ENCODE data around the gene LRRC72. TPM values are rescaled to one million over a fixed set of nuclear protein-coding genes. Genes with fewer than 3 reads are reported as not detected.

The LRRC72 gene
- total and polyA plus RNA-seq, 9 of the 15 experiments (the other 6 are each of a cell fraction or from before 2014, with no cell fraction given), result 0.10 TPM; not detected in 8

DNA sequence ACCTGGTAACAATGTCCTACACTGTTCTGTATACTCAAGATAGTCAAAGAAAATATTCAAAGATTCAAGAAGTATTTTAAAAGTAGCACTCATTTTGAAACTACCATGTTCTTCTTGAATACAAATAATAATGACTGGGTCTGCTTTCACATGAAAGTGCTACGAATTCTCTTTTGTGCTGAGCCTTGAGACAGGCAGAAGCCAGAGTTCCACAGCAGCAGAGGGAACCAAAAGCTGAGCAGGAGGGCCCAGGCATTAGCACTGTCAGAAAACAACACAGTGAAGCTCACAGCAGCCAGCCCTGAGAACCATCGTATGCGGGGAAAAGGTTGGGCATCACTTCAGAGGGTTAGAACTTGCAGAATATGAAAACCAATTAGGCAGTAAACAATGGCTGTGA is 80.1 kb downstream of the LRRC72 start (continued):
- TF ChIP-seq, protein P1, sequence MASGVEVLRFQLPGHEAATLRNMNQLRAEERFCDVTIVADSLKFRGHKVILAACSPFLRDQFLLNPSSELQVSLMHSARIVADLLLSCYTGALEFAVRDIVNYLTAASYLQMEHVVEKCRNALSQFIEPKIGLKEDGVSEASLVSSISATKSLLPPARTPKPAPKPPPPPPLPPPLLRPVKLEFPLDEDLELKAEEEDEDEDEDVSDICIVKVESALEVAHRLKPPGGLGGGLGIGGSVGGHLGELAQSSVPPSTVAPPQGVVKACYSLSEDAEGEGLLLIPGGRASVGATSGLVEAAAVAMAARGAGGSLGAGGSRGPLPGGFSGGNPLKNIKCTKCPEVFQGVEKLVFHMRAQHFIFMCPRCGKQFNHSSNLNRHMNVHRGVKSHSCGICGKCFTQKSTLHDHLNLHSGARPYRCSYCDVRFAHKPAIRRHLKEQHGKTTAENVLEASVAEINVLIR (CRISPR knock-in tag; IDR thresholded peaks at IDR 0.05), result no peak
- TF ChIP-seq STAT5A (IDR thresholded peaks at IDR 0.05; ENCODE audit: borderline replicate concordance, low read length) (no peak), NEUROD1 (IDR thresholded peaks at IDR 0.05; ENCODE audit: borderline replicate concordance, low read depth, low read length, partially characterized antibody) (no peak), TCFL5 (CRISPR knock-in tag; conservative IDR thresholded peaks at IDR 0.05) (no peak), KLF13 (tag; IDR thresholded peaks at IDR 0.05; ENCODE audit: borderline replicate concordance, low read depth) (no peak)
- TF ChIP-seq, protein P2, sequence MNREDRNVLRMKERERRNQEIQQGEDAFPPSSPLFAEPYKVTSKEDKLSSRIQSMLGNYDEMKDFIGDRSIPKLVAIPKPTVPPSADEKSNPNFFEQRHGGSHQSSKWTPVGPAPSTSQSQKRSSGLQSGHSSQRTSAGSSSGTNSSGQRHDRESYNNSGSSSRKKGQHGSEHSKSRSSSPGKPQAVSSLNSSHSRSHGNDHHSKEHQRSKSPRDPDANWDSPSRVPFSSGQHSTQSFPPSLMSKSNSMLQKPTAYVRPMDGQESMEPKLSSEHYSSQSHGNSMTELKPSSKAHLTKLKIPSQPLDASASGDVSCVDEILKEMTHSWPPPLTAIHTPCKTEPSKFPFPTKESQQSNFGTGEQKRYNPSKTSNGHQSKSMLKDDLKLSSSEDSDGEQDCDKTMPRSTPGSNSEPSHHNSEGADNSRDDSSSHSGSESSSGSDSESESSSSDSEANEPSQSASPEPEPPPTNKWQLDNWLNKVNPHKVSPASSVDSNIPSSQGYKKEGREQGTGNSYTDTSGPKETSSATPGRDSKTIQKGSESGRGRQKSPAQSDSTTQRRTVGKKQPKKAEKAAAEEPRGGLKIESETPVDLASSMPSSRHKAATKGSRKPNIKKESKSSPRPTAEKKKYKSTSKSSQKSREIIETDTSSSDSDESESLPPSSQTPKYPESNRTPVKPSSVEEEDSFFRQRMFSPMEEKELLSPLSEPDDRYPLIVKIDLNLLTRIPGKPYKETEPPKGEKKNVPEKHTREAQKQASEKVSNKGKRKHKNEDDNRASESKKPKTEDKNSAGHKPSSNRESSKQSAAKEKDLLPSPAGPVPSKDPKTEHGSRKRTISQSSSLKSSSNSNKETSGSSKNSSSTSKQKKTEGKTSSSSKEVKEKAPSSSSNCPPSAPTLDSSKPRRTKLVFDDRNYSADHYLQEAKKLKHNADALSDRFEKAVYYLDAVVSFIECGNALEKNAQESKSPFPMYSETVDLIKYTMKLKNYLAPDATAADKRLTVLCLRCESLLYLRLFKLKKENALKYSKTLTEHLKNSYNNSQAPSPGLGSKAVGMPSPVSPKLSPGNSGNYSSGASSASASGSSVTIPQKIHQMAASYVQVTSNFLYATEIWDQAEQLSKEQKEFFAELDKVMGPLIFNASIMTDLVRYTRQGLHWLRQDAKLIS (CRISPR knock-in tag; IDR thresholded peaks at IDR 0.05), result no peak
- TF ChIP-seq, protein P3, sequence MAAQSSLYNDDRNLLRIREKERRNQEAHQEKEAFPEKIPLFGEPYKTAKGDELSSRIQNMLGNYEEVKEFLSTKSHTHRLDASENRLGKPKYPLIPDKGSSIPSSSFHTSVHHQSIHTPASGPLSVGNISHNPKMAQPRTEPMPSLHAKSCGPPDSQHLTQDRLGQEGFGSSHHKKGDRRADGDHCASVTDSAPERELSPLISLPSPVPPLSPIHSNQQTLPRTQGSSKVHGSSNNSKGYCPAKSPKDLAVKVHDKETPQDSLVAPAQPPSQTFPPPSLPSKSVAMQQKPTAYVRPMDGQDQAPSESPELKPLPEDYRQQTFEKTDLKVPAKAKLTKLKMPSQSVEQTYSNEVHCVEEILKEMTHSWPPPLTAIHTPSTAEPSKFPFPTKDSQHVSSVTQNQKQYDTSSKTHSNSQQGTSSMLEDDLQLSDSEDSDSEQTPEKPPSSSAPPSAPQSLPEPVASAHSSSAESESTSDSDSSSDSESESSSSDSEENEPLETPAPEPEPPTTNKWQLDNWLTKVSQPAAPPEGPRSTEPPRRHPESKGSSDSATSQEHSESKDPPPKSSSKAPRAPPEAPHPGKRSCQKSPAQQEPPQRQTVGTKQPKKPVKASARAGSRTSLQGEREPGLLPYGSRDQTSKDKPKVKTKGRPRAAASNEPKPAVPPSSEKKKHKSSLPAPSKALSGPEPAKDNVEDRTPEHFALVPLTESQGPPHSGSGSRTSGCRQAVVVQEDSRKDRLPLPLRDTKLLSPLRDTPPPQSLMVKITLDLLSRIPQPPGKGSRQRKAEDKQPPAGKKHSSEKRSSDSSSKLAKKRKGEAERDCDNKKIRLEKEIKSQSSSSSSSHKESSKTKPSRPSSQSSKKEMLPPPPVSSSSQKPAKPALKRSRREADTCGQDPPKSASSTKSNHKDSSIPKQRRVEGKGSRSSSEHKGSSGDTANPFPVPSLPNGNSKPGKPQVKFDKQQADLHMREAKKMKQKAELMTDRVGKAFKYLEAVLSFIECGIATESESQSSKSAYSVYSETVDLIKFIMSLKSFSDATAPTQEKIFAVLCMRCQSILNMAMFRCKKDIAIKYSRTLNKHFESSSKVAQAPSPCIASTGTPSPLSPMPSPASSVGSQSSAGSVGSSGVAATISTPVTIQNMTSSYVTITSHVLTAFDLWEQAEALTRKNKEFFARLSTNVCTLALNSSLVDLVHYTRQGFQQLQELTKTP (IDR thresholded peaks at IDR 0.05; ENCODE audit: low read depth in 1 of 2, partially characterized antibody in 2 of 2), result no peak
